Stomach (tissue), 4 donors: ENCODE measurements around the gene TSC22D1.

Source experiments
- EP300 ChIP-seq: sonication (generic); formaldehyde crosslinking; IDR thresholded peaks from one replicate; pipeline ENCODE4 v1.6.1; 2017; ENCODE audit warnings: antibody characterized with exemption
- POLR2A ChIP-seq, 4 donors: fragments of 450-650 bp; IDR thresholded peaks; one replicate each; pipeline ENCODE4 v1.6.1; 2016; ENCODE audit warnings: antibody characterized with exemption in 4 of 4, control low read depth in 2 of 4, mild to moderate bottlenecking in 1 of 4, moderate library complexity in 1 of 4
- TF ChIP-seq, protein P1 (sequence below), 7 experiments: fragments of 450-650 bp in 4 of 7; fragments of 200-600 bp in 3 of 7; sonication (generic) in 3 of 7; IDR thresholded peaks; one replicate each; pipeline ENCODE4 v1.5.1; 2016 to 2019; ENCODE audit warnings: antibody characterized with exemption in 7 of 7, control low read depth in 2 of 7, mild to moderate bottlenecking in 1 of 7

DNA sequence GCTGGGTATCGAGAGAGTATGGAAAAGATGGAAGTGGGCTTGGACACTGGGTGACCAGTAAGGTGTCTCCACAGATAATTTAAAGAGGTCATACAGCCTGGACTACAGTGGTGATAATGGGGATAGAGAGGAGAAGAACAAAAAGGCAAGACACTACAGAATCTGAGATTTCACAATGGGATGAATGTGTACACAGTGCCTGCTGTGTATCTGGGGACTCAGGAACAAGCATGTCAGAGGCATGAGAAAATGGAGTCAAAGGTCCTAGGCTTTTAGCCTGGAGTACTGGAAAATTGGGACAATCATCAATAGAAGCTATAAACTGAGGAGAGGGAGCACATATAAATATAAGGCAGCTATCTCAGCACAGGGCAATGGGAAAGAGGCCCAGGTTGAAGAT is 69.4 kb downstream of the TSC22D1 start:
- TF ChIP-seq, protein P1, sequence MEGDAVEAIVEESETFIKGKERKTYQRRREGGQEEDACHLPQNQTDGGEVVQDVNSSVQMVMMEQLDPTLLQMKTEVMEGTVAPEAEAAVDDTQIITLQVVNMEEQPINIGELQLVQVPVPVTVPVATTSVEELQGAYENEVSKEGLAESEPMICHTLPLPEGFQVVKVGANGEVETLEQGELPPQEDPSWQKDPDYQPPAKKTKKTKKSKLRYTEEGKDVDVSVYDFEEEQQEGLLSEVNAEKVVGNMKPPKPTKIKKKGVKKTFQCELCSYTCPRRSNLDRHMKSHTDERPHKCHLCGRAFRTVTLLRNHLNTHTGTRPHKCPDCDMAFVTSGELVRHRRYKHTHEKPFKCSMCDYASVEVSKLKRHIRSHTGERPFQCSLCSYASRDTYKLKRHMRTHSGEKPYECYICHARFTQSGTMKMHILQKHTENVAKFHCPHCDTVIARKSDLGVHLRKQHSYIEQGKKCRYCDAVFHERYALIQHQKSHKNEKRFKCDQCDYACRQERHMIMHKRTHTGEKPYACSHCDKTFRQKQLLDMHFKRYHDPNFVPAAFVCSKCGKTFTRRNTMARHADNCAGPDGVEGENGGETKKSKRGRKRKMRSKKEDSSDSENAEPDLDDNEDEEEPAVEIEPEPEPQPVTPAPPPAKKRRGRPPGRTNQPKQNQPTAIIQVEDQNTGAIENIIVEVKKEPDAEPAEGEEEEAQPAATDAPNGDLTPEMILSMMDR (IDR thresholded peaks at IDR 0.05): no peak
- TF ChIP-seq EP300 (no peak), POLR2A (IDR thresholded peaks at IDR 0.05) (no peak)
